ENCODE results near the gene AKAP13. TPM values are rescaled to one million over a fixed set of nuclear protein-coding genes. Genes with fewer than 3 reads are reported as not detected.

The AKAP13 gene
- total RNA-seq, 1 donor from 2014 or later = 41.1 TPM

DNA sequence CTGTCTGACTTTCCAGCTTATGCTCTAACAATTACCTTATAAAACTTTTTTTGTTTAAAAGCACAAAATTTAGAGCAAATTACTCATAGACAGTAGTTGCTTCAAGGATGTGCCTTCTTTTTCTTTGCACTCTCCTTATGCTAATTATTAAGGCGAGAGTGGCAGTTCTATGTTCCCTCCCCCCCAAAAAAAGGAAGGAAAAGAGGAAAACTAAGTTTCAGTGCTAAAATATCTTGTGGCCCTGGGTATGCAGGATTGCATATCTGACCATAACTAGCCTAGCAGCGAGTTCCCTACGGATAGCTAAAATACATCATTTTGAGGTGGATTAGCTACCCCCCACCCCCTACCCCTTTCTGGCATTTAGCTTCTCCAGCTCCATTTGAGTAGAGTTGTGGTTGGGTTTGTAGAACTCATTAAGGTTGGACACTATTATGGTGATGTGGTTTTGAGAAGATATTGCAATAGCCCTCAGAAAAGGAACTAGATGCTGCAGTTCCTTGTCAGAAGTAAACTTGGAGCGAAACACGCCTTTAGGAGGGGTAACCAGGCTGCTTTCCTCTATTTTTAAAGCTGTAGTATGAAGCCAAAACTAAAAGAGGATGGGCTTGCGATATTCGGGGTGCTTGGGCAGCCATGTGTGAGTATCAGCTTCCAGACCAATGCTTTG, 174.6 kb downstream of the AKAP13 start:
- FAIRE-seq (no peak), DNase-seq (ENCODE audit: low read depth) (no peak)
- TF ChIP-seq, protein P1, sequence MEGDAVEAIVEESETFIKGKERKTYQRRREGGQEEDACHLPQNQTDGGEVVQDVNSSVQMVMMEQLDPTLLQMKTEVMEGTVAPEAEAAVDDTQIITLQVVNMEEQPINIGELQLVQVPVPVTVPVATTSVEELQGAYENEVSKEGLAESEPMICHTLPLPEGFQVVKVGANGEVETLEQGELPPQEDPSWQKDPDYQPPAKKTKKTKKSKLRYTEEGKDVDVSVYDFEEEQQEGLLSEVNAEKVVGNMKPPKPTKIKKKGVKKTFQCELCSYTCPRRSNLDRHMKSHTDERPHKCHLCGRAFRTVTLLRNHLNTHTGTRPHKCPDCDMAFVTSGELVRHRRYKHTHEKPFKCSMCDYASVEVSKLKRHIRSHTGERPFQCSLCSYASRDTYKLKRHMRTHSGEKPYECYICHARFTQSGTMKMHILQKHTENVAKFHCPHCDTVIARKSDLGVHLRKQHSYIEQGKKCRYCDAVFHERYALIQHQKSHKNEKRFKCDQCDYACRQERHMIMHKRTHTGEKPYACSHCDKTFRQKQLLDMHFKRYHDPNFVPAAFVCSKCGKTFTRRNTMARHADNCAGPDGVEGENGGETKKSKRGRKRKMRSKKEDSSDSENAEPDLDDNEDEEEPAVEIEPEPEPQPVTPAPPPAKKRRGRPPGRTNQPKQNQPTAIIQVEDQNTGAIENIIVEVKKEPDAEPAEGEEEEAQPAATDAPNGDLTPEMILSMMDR (IDR thresholded peaks at IDR 0.05; ENCODE audit: insufficient read depth, low read length, severe bottlenecking) = no peak
- Histone ChIP-seq H3K36me3 (ENCODE audit: control insufficient read depth, insufficient read depth, low read length) (peaks cover 1% of the 10 kb centered on the region), H3K4me3 (ENCODE audit: low read depth, low read length) (no peak overlapping the region), H3K27me3 (ENCODE audit: control insufficient read depth, insufficient read depth, low read length) (no peaks in the 10 kb centered on the region)

DNA sequence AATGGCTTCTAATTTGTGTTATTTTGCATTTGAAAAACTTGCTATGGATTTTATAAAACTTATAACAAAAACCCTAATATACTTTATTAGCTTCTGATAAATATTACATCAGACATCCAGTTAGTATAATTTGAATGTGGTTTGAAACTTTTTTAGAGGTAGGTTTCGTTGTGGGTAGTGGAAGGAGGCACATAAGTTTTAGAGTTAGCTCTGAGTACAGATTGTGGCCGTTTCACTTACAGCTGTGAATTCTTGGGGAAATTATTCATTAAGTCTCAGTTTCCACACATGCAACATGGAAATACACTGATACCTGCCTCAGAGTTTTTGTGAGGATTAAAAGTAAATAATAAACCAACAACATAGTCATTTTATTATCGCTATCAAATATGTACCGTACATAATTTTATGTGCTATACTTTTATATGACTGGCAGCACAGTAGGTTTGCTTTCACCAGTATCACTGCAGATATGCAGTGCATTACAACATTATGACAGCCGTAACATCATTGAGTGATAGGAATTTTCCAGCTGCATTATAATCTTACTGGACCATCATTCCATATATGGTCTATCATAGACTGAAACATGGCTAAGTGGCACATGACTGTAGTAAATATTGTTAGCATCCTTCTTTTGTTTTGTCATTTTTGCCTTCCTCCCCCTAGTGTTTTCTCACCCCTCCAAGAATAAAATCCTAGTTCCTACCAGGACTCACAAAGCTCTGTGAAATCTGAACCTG, 175.6 kb downstream of the AKAP13 start:
- H3K27me3 ChIP-seq (ENCODE audit: control insufficient read depth, insufficient read depth, low read length) = no peaks in the 10 kb centered on the region
- TF ChIP-seq, protein P1 (IDR thresholded peaks at IDR 0.05; ENCODE audit: insufficient read depth, low read length, severe bottlenecking) = no peak
- DNase-seq (ENCODE audit: low read depth) (no peak), FAIRE-seq (no peak)
- peaks cover 1% of the 10 kb centered on the region for H3K36me3 ChIP-seq (ENCODE audit: control insufficient read depth, insufficient read depth, low read length)
- no peak overlapping the region for H3K4me3 ChIP-seq (ENCODE audit: low read depth, low read length)

DNA sequence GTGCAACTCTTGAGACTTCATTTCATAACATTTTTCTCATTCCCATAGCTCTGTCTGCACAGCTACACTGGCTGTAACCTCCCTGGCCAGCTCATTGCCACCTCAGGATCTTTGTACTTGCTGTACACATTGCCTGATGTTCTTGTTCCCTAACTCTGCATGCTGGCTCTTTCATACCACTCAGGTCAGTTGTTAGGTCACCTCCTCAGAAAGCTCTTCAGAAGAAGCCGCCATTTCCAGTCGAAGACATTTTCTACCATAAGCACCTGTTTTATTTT, 176.2 kb downstream of the AKAP13 start:
- DNase-seq (ENCODE audit: low read depth) (no peak), FAIRE-seq (no peak)
- TF ChIP-seq, protein P1 (IDR thresholded peaks at IDR 0.05; ENCODE audit: insufficient read depth, low read length, severe bottlenecking) = no peak
- H3K36me3 ChIP-seq (ENCODE audit: control insufficient read depth, insufficient read depth, low read length) = peaks cover 1% of the 10 kb centered on the region
- no peak overlapping the region for H3K4me3 ChIP-seq (ENCODE audit: low read depth, low read length)
- no peaks in the 10 kb centered on the region for H3K27me3 ChIP-seq (ENCODE audit: control insufficient read depth, insufficient read depth, low read length)

DNA sequence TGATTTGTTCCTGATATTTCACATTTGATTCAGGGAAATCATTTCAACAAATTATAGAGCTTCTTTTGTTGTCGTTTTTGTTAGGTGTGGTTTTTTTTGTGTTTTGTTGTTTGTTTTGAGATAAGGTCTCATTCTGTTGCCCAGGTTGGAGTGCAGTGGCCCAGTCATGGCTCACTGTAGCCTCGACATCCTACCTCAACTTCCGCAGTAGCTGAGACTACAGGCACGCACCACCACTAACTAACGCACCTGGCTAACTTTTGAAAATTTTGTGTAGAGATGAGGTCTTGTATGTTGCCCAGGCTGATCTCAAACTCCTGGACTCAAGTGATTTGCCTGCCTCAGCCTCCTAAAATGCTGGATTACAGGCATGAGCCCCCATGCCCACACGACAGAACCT, 177.0 kb downstream of the AKAP13 start:
- peaks cover 1% of the 10 kb centered on the region for H3K36me3 ChIP-seq (ENCODE audit: control insufficient read depth, insufficient read depth, low read length)
- FAIRE-seq (peak; percentile 36), DNase-seq (ENCODE audit: low read depth) (no peak)
- H3K4me3 ChIP-seq (ENCODE audit: low read depth, low read length) = no peak overlapping the region
- H3K27me3 ChIP-seq (ENCODE audit: control insufficient read depth, insufficient read depth, low read length) = no peaks in the 10 kb centered on the region
- TF ChIP-seq, protein P1 (IDR thresholded peaks at IDR 0.05; ENCODE audit: insufficient read depth, low read length, severe bottlenecking) = no peak

DNA sequence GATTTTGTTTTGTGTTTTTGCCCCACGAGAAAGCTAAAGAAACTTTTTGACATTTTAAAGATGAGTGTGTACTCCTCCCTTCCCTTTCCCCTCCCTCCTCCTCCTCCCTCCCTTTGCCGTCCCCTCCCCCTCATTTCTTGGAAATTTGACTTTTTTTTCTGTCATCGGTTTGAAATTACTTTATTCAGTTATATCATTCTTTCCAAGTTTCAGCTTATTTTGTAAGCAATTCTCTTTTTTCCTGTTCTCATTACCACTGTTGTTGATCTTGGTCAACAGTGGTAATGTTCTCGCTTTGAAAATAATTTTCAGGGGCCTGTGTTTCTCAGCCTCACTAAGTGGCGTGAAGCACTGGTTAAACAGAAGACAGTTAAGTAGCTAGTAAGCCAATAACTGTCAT, 178.4 kb downstream of the AKAP13 start:
- Histone ChIP-seq H3K36me3 (ENCODE audit: control insufficient read depth, insufficient read depth, low read length) (no peaks in the 10 kb centered on the region), H3K4me3 (ENCODE audit: low read depth, low read length) (no peak overlapping the region), H3K27me3 (ENCODE audit: control insufficient read depth, insufficient read depth, low read length) (no peaks in the 10 kb centered on the region)
- TF ChIP-seq, protein P1 (IDR thresholded peaks at IDR 0.05; ENCODE audit: insufficient read depth, low read length, severe bottlenecking) = no peak
- DNase-seq (ENCODE audit: low read depth) = no peak
- FAIRE-seq = no peak
